H9 (cell line): ENCODE results near the gene PLEKHM3. TPM values are rescaled to one million over a fixed set of nuclear protein-coding genes. Genes with fewer than 3 reads are reported as not detected.

Experiments used
- DNase-seq: peaks from one replicate; pipeline ENCODE4 v3.0.0-alpha.2; 2017
- H2AFZ ChIP-seq: one replicate; pipeline ENCODE4 v1.6.1; 2013; ENCODE audit warnings: mild to moderate bottlenecking, low read length, control low read depth, moderate library complexity
- H2AK5ac ChIP-seq: 2 replicates; pipeline ENCODE4 v1.6.1; 2013; ENCODE audit warnings: low read length, control low read depth, mixed read lengths; ENCODE audit not compliant: insufficient read length
- H2BK120ac ChIP-seq: one replicate; pipeline ENCODE4 v1.6.1; 2013; ENCODE audit warnings: low read depth, mild to moderate bottlenecking, low read length, control low read depth, inconsistent platforms; ENCODE audit not compliant: poor library complexity, severe bottlenecking
- H2BK12ac ChIP-seq: 2 replicates; pipeline ENCODE4 v1.6.1; 2013; ENCODE audit warnings: low read length, control low read depth, mixed read lengths, low read depth; ENCODE audit not compliant: insufficient read length
- H2BK15ac ChIP-seq: 2 replicates; pipeline ENCODE4 v1.6.1; 2013; ENCODE audit warnings: low read depth, low read length, control low read depth
- H2BK20ac ChIP-seq: one replicate; pipeline ENCODE4 v1.6.1; 2013; ENCODE audit warnings: low read depth, mild to moderate bottlenecking, low read length, control low read depth, inconsistent platforms; ENCODE audit not compliant: poor library complexity, severe bottlenecking
- H2BK5ac ChIP-seq: 2 replicates; pipeline ENCODE4 v1.6.1; 2013; ENCODE audit warnings: low read length, control low read depth, mixed read lengths; ENCODE audit not compliant: insufficient read length
- H3K14ac ChIP-seq: 2 replicates; pipeline ENCODE4 v1.6.1; 2013; ENCODE audit warnings: low read length, control low read depth; ENCODE audit not compliant: insufficient read depth
- H3K18ac ChIP-seq: 2 replicates; pipeline ENCODE4 v1.6.1; 2013; ENCODE audit warnings: low read depth, mild to moderate bottlenecking, mixed read lengths, low read length, control low read depth; ENCODE audit not compliant: insufficient read length
- H3K23ac ChIP-seq: 2 replicates; pipeline ENCODE4 v1.6.1; 2013; ENCODE audit warnings: low read length, control low read depth, mixed read lengths, low read depth; ENCODE audit not compliant: insufficient read length
- H3K23me2 ChIP-seq: 2 replicates; pipeline ENCODE4 v1.6.1; 2013; ENCODE audit warnings: low read depth, mild to moderate bottlenecking, mixed read lengths, low read length, control low read depth; ENCODE audit not compliant: insufficient read length, poor library complexity, severe bottlenecking
- H3K27ac ChIP-seq: 2 replicates; pipeline ENCODE4 v1.5.1; 2013; ENCODE audit warnings: low read length, control low read depth, mixed read lengths, low read depth; ENCODE audit not compliant: insufficient read length
- H3K27me3 ChIP-seq: 2 replicates; pipeline ENCODE4 v1.6.1; 2013; ENCODE audit warnings: low read length, control low read depth, inconsistent platforms; ENCODE audit not compliant: insufficient read depth
- H3K4ac ChIP-seq: 2 replicates; pipeline ENCODE4 v1.6.1; 2013; ENCODE audit warnings: low read depth, mild to moderate bottlenecking, control low read depth, inconsistent platforms, low read length, moderate library complexity
- H3K4me1 ChIP-seq: 2 replicates; pipeline ENCODE4 v1.6.1; 2013; ENCODE audit warnings: low read length, control low read depth, inconsistent platforms; ENCODE audit not compliant: insufficient read depth
- H3K4me2 ChIP-seq: 2 replicates; pipeline ENCODE4 v1.6.1; 2013; ENCODE audit warnings: low read length, control low read depth, mixed read lengths; ENCODE audit not compliant: insufficient read length, insufficient read depth
- H3K56ac ChIP-seq: 2 replicates; pipeline ENCODE4 v1.6.1; 2013; ENCODE audit warnings: low read depth, mild to moderate bottlenecking, mixed read lengths, low read length, control low read depth; ENCODE audit not compliant: insufficient read length
- H3K79me1 ChIP-seq: 2 replicates; pipeline ENCODE4 v1.6.1; 2013; ENCODE audit warnings: low read depth, mild to moderate bottlenecking, moderate library complexity, low read length, control low read depth, inconsistent platforms; ENCODE audit not compliant: insufficient read depth, poor library complexity, severe bottlenecking
- H3K79me2 ChIP-seq: 2 replicates; pipeline ENCODE4 v1.6.1; 2013; ENCODE audit warnings: low read length, control low read depth, inconsistent platforms; ENCODE audit not compliant: insufficient read depth
- H3K9ac ChIP-seq: 2 replicates; pipeline ENCODE4 v1.6.1; 2013; ENCODE audit warnings: low read length, control low read depth, mixed read lengths; ENCODE audit not compliant: insufficient read length; ENCODE audit errors: extremely low read depth
- H3K9me3 ChIP-seq: one replicate; pipeline ENCODE4 v1.6.1; 2013; ENCODE audit warnings: low read depth, low read length, inconsistent platforms; ENCODE audit not compliant: control insufficient read depth
- H3T11ph ChIP-seq: one replicate; pipeline ENCODE4 v1.6.1; 2013; ENCODE audit warnings: mild to moderate bottlenecking, low read length, control low read depth, inconsistent platforms
- H4K20me1 ChIP-seq: one replicate; pipeline ENCODE4 v1.6.1; 2013; ENCODE audit not compliant: control insufficient read depth, insufficient read length, insufficient read depth
- H4K5ac ChIP-seq: 2 replicates; pipeline ENCODE4 v1.6.1; 2013; ENCODE audit warnings: low read depth, mild to moderate bottlenecking, mixed read lengths, low read length, control low read depth; ENCODE audit not compliant: insufficient read length
- H4K8ac ChIP-seq: replicated peaks from 2 replicates; pipeline ENCODE4 v1.6.1; 2013; ENCODE audit warnings: low read length, control low read depth, mixed read lengths, low read depth; ENCODE audit not compliant: insufficient read length
- H4K91ac ChIP-seq: 2 replicates; pipeline ENCODE4 v1.6.1; 2013; ENCODE audit warnings: low read depth, mild to moderate bottlenecking, moderate library complexity, mixed read lengths, low read length, control low read depth; ENCODE audit not compliant: insufficient read length
- H3K27ac Mint-ChIP-seq, 3 experiments: 2 replicates in 2 of 3; 3 replicates in 1 of 3; pipeline ENCODE4 v1.8.0; 2020 to 2021; ENCODE audit warnings: mixed read lengths in 3 of 3, mild to moderate bottlenecking in 1 of 3, moderate library complexity in 1 of 3
- H3K27me3 Mint-ChIP-seq: 2 replicates; pipeline ENCODE4 v1.8.0; 2021; ENCODE audit warnings: low read depth, mild to moderate bottlenecking, moderate library complexity, mixed read lengths
- H3K36me3 Mint-ChIP-seq, 3 experiments: 2 replicates in 2 of 3; 3 replicates in 1 of 3; pipeline ENCODE4 v1.8.0; 2020 to 2021; ENCODE audit warnings: low read depth in 3 of 3, mixed read lengths in 3 of 3; ENCODE audit not compliant: insufficient read depth in 1 of 3
- H3K4me1 Mint-ChIP-seq, 2 experiments: 2 replicates each; pipeline ENCODE4 v1.8.0; 2020; ENCODE audit warnings: mixed read lengths in 2 of 2
- H3K4me3 Mint-ChIP-seq, 2 experiments: 2 replicates in 1 of 2; 3 replicates in 1 of 2; pipeline ENCODE4 v1.8.0; 2020 to 2021; ENCODE audit warnings: mild to moderate bottlenecking in 2 of 2, mixed read lengths in 2 of 2, moderate library complexity in 1 of 2
- H3K9me3 Mint-ChIP-seq, 2 experiments: 2 replicates in 1 of 2; 3 replicates in 1 of 2; pipeline ENCODE4 v1.8.0; 2020; ENCODE audit warnings: mild to moderate bottlenecking in 2 of 2, mixed read lengths in 2 of 2, moderate library complexity in 1 of 2
- CTCF ChIP-seq: fragments of 200-600 bp; sonication (generic); conservative IDR thresholded peaks from 3 replicates; pipeline ENCODE4 v1.8.0; 2021; ENCODE audit warnings: antibody characterized with exemption, mild to moderate bottlenecking
- WGBS: extraction: QIAGEN DNeasy Blood & Tissue Kit; methylation state at CpG from one replicate; pipeline ENCODE4 v1.1.7; 2013; ENCODE audit warnings: missing lambda C conversion rate, low lambda C conversion rate, mixed read lengths; ENCODE audit not compliant: insufficient read length; ENCODE audit errors: extremely low coverage; 5-methylcytosine and 5-hydroxymethylcytosine counted together
- total RNA-seq: library from RNA; stranded (reverse); gene quantifications from 2 replicates; pipeline ENCODE4 v1.2.1, GENCODE V29; 2021

Gene PLEKHM3
- total RNA-seq, 1 experiment from 2014 or later, result 7.5 TPM

DNA sequence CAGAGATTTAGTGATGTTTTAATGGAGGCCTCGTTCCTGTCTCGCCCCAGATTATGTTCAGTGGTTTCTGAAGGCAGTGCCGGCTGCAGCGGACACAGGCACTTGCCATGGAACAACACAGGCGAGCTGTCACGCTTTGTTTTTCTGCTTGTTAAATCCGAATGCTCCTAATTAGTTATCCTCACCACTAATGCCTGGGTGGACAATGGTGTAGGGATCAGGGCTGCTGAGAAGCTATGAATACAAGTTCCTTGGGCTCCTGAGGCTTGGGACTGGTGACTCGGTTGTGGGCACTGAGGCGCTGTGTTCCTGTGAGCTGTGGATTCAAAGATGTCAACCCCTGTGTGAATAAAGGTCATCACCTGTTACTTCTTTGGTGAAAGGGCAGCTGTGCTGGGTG lies 123.5 kb downstream of the PLEKHM3 start:
- Histone ChIP-seq H3K9me3 (no peaks in the 10 kb centered on the region), H2BK15ac (no peak overlapping the region), H2BK5ac (no peak overlapping the region), H4K8ac (no peak overlapping the region), H3K9ac (no peak overlapping the region), H3K4me2 (no peak overlapping the region), H3K18ac (no peak overlapping the region), H3K56ac (no peak overlapping the region), H3K23me2 (no peaks in the 10 kb centered on the region), H4K5ac (no peak overlapping the region), H4K20me1 (no peaks in the 10 kb centered on the region), H3K4me1 (peaks cover 10% of the 10 kb centered on the region), H2AK5ac (no peak overlapping the region), H2AFZ (no peak overlapping the region), H3K4ac (no peak overlapping the region), H4K91ac (no peak overlapping the region), H2BK12ac (no peak overlapping the region), H3K79me2 (no peaks in the 10 kb centered on the region), H2BK120ac (no peak overlapping the region), H2BK20ac (no peak overlapping the region), H3K23ac (no peak overlapping the region), H3K27me3 (no peaks in the 10 kb centered on the region), H3K27ac (no peak overlapping the region), H3T11ph (no peak overlapping the region), H3K79me1 (no peaks in the 10 kb centered on the region), H3K14ac (no peak overlapping the region)
- H3K4me1 Mint-ChIP-seq, result peaks cover 43 to 48% of the 10 kb centered on the region in 2 experiments
- peak overlapping the region in 1 of 3 experiments; percentile 32; a peak in 4 of 7 replicates for H3K27ac Mint-ChIP-seq
- TF ChIP-seq CTCF, result no peak
- no peaks in the 10 kb centered on the region for H3K27me3 Mint-ChIP-seq
- H3K9me3 Mint-ChIP-seq, result no peaks in the 10 kb centered on the region; a peak in 1 of 5 replicates
- no peak overlapping the region for H3K4me3 Mint-ChIP-seq
- no peak for DNase-seq
- H3K36me3 Mint-ChIP-seq, result no peaks in the 10 kb centered on the region; a peak in 1 of 7 replicates
- no CpG with 5 or more reads among the region's 9 CpGs for WGBS
